Heart left ventricle (tissue), 13 donors: ENCODE measurements around the gene RILPL1.

Source experiments
- POLR2A ChIP-seq, 2 donors: fragments of 450-650 bp; IDR thresholded peaks; one replicate each; pipeline ENCODE4 v1.6.1; 2017; ENCODE audit warnings: antibody characterized with exemption in 2 of 2, mild to moderate bottlenecking in 2 of 2, moderate library complexity in 2 of 2
- TF ChIP-seq, protein P1 (sequence below), 12 donors: fragments of 200-600 bp; sonication (generic) in 4 of 12; IDR thresholded peaks; one replicate each; pipeline versions ENCODE4 v1.5.0 to v1.8.0; 2018 to 2022; ENCODE audit warnings: antibody characterized with exemption in 12 of 12, mild to moderate bottlenecking in 5 of 12
- donor health status: ischemic (EF 13 %, LVEDD 7.1; RV severe dilation, severe dysfunction).
- donor health status: DM: no; HTN: yes; CAD: no.
- donor health status: DM: no; HTN: no; CAD: no.
- donor health status: ischemic (EF 25% LVEDD 6.9; RV normal size, moderate dysfunction).
- donor health status: ischemic (EF 25% LVEDD 5.7; RV mildly dilated, moderate dysfunction).
- donor health status: ischemic (EF 35%, LVEDD 5.7; RV mildly dilated, moderate dysfunction).
- donor health status: nonischemic (EF 11% LVEDD 7.7; RV severe dilation, severe dysfunction).
- donor health status: DM: yes; HTN: yes; CAD: no.
- donor health status: PGD.
- donor health status: ischemic (EF 29% LVEDD 5.4; RV normal size, mild dysfunction).
- donor health status: nonischemic (EF 23%, LVEDD 6.1; RV moderate dilation, normal function).

DNA sequence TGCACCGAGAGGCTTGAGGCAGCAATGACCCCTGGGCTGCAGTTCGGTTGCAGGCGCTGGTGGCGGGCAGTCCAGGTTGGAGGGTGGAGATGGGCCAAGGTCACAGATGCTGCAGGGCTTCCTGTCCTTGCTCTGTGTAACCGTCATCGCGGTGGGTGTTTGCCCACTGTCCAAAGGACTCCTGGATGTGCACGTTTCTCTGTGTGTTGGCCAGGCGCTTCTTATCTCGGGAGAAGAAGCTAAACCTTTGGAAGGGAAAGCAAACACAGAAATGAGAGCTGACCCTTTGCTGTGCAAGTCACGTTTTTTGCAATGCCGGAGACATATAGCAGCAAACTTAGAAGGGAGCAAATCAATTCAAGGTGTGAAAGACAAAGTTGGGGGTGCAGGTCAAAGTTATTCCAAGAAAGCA, 61.1 kb downstream of the RILPL1 start:
- TF ChIP-seq, protein P1, sequence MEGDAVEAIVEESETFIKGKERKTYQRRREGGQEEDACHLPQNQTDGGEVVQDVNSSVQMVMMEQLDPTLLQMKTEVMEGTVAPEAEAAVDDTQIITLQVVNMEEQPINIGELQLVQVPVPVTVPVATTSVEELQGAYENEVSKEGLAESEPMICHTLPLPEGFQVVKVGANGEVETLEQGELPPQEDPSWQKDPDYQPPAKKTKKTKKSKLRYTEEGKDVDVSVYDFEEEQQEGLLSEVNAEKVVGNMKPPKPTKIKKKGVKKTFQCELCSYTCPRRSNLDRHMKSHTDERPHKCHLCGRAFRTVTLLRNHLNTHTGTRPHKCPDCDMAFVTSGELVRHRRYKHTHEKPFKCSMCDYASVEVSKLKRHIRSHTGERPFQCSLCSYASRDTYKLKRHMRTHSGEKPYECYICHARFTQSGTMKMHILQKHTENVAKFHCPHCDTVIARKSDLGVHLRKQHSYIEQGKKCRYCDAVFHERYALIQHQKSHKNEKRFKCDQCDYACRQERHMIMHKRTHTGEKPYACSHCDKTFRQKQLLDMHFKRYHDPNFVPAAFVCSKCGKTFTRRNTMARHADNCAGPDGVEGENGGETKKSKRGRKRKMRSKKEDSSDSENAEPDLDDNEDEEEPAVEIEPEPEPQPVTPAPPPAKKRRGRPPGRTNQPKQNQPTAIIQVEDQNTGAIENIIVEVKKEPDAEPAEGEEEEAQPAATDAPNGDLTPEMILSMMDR (IDR thresholded peaks at IDR 0.05): no peak
- TF ChIP-seq POLR2A (IDR thresholded peaks at IDR 0.05): no peak
